ENCODE data around the gene ASPHD2.

Gene ASPHD2

GRCh38 chr22:26418620-26419019, 10.4 kb upstream of the ASPHD2 start:
- Histone ChIP-seq H3K4me3 (ENCODE audit: low read length) (no peak overlapping the region), H3K4me2 (ENCODE audit: low read length) (no peak overlapping the region), H3K36me3 (replicated peaks; ENCODE audit: low read depth, low read length) (peaks cover 3% of the 10 kb centered on the region), H3K27ac (ENCODE audit: low read length) (no peak overlapping the region), H2AFZ (ENCODE audit: low read depth, low read length) (no peak overlapping the region), H3K9ac (ENCODE audit: low read length) (no peak overlapping the region), H3K79me2 (ENCODE audit: low read length) (no peaks in the 10 kb centered on the region), H4K20me1 (ENCODE audit: insufficient read depth, low read length) (no peaks in the 10 kb centered on the region), H3K9me3 (ENCODE audit: insufficient read depth, low read length) (peaks cover 10% of the 10 kb centered on the region), H3K27me3 (ENCODE audit: low read depth, low read length) (peaks cover 39% of the 10 kb centered on the region), H3K4me1 (ENCODE audit: low read length) (peaks cover 17% of the 10 kb centered on the region)
- TF ChIP-seq CTCF (IDR thresholded peaks at IDR 0.05; ENCODE audit: low read depth, low read length) (no peak), EZH2phosphoT487 (IDR thresholded peaks at IDR 0.05; ENCODE audit: low read depth) (no peak)

- H3K27me3 ChIP-seq (ENCODE audit: low read depth, low read length), result no peaks in the 10 kb centered on the region
- H4K20me1 ChIP-seq (ENCODE audit: insufficient read depth, low read length), result 0 out of 2 replicates have a peak, but pooled peaks cover 3% of the 10 kb centered on the region
- peaks cover 39% of the 10 kb centered on the region for H3K4me1 ChIP-seq (ENCODE audit: low read length)
- no peak overlapping the region for H3K4me3 ChIP-seq (ENCODE audit: low read length)
- H3K79me2 ChIP-seq (ENCODE audit: low read length), result peaks cover 26% of the 10 kb centered on the region
- H2AFZ ChIP-seq (ENCODE audit: low read depth, low read length), result no peak overlapping the region; the same call in 1 of the 2 replicates
- no peak overlapping the region for H3K9ac ChIP-seq (ENCODE audit: low read length)
- TF ChIP-seq CTCF (IDR thresholded peaks at IDR 0.05; ENCODE audit: low read depth, low read length) (no peak), EZH2phosphoT487 (IDR thresholded peaks at IDR 0.05; ENCODE audit: low read depth) (no peak)
- peak overlapping the region; percentile 29 for H3K4me2 ChIP-seq (ENCODE audit: low read length)
- H3K36me3 ChIP-seq (replicated peaks; ENCODE audit: low read depth, low read length), result peaks cover 16% of the 10 kb centered on the region
- peaks cover 13% of the 10 kb centered on the region for H3K9me3 ChIP-seq (ENCODE audit: insufficient read depth, low read length)
- H3K27ac ChIP-seq (ENCODE audit: low read length), result 0 out of 2 replicates have a peak overlapping the region, but pooled peaks have one; percentile 8
Observed at GRCh38 chr22:26426924-26427323, 2.1 kb upstream of the ASPHD2 start.

- Histone ChIP-seq H4K20me1 (ENCODE audit: insufficient read depth, low read length) (peaks cover 27% of the 10 kb centered on the region), H3K27me3 (ENCODE audit: low read depth, low read length) (no peaks in the 10 kb centered on the region), H2AFZ (ENCODE audit: low read depth, low read length) (no peak overlapping the region), H3K4me3 (ENCODE audit: low read length) (peak overlapping the region; percentile 87), H3K27ac (ENCODE audit: low read length) (peak overlapping the region; percentile 98), H3K9me3 (ENCODE audit: insufficient read depth, low read length) (peaks cover 3% of the 10 kb centered on the region; the same call in 1 of the 2 replicates), H3K4me2 (ENCODE audit: low read length) (peak overlapping the region; percentile 95), H3K9ac (ENCODE audit: low read length) (peak overlapping the region; percentile 83), H3K36me3 (replicated peaks; ENCODE audit: low read depth, low read length) (peaks cover 33% of the 10 kb centered on the region), H3K79me2 (ENCODE audit: low read length) (peaks cover 53% of the 10 kb centered on the region), H3K4me1 (ENCODE audit: low read length) (peaks cover 54% of the 10 kb centered on the region)
- TF ChIP-seq EZH2phosphoT487 (IDR thresholded peaks at IDR 0.05; ENCODE audit: low read depth) (no peak), CTCF (IDR thresholded peaks at IDR 0.05; ENCODE audit: low read depth, low read length) (no peak)
Observed at GRCh38 chr22:26429458-26430286, 612 bp downstream of the ASPHD2 start.

GRCh38 chr22:26430600-26430999, 1.5 kb downstream of the ASPHD2 start:
- Histone ChIP-seq H3K4me1 (ENCODE audit: low read length) (peaks cover 54% of the 10 kb centered on the region), H3K9me3 (ENCODE audit: insufficient read depth, low read length) (no peaks in the 10 kb centered on the region), H3K4me2 (ENCODE audit: low read length) (peak overlapping the region; percentile 95), H3K4me3 (ENCODE audit: low read length) (peak overlapping the region; percentile 87), H3K79me2 (ENCODE audit: low read length) (peaks cover 62% of the 10 kb centered on the region), H3K27ac (ENCODE audit: low read length) (peak overlapping the region; percentile 98), H3K27me3 (ENCODE audit: low read depth, low read length) (no peaks in the 10 kb centered on the region), H4K20me1 (ENCODE audit: insufficient read depth, low read length) (peaks cover 36% of the 10 kb centered on the region), H2AFZ (ENCODE audit: low read depth, low read length) (no peak overlapping the region), H3K9ac (ENCODE audit: low read length) (peak overlapping the region; percentile 83), H3K36me3 (replicated peaks; ENCODE audit: low read depth, low read length) (peaks cover 42% of the 10 kb centered on the region)
- TF ChIP-seq CTCF (IDR thresholded peaks at IDR 0.05; ENCODE audit: low read depth, low read length) (no peak), EZH2phosphoT487 (IDR thresholded peaks at IDR 0.05; ENCODE audit: low read depth) (no peak)

Data from OCI-LY3 (cell line).